ENCODE data around the gene PJVK.

Gene PJVK

DNA sequence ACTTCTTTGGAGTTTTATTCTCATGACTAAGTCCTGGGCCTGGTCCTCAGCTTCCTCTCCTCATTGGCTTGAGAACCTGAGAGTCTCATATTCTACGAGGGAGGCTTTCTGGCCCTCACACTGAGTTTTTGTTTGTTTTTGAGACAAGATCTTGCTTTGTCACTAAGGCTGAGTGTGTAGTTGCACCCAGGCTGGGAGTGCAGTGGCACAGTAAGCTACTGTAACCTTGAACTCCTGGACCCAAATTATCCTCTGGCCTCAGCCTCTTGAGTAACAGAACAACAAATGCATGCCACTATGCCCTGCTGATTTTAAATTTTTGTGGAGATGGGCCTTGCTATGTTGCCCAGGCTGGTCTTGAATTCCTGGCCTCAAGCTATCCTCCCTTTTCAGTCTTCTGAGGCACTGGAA is 22.8 kb upstream of the PJVK start:
- Histone ChIP-seq H3K4me3 (ENCODE audit: low read depth in 1 of 2, low read length in 2 of 2) (no peak overlapping the region), H3K27ac (ENCODE audit: low read depth, low read length) (no peak overlapping the region), H3K27me3 (ENCODE audit: control insufficient read depth in 1 of 2, insufficient read depth in 2 of 2, low read length in 2 of 2) (no peaks in the 10 kb centered on the region), H3K9ac (ENCODE audit: low read depth in 1 of 2, low read length in 2 of 2) (no peak overlapping the region), H3K9me3 (ENCODE audit: control insufficient read depth in 1 of 2, low read length in 2 of 2) (peaks cover 0 to 5% of the 10 kb centered on the region in 2 donors), H3K36me3 (ENCODE audit: control insufficient read depth in 1 of 2, insufficient read depth in 2 of 2, low read length in 2 of 2) (peaks cover 16 to 24% of the 10 kb centered on the region in 2 donors), H3K4me1 (ENCODE audit: control insufficient read depth in 1 of 2, insufficient read depth in 2 of 2, low read length in 2 of 2) (no peaks in the 10 kb centered on the region)

DNA sequence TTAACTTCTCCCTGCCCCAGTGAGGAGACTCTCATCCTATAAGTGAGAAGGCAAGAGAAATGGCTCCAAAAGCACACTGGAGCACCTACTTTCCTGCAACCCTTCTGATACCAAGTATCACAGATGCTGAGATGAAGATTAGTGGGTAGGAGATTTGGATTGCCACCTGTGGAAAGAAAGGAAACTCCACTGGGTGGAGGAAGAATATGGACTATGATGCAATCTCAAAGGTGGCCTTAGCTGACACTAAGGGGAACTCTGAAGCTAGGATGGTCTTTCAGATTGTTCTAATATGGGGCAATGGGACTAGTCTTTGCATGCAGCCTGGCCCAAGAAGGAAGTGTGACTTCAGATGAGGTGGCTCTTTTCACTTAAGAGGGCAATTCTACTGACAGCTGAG is 21.8 kb upstream of the PJVK start:
- Histone ChIP-seq H3K9ac (ENCODE audit: low read depth in 1 of 2, low read length in 2 of 2) (no peak overlapping the region), H3K4me1 (ENCODE audit: control insufficient read depth in 1 of 2, insufficient read depth in 2 of 2, low read length in 2 of 2) (no peaks in the 10 kb centered on the region), H3K36me3 (ENCODE audit: control insufficient read depth in 1 of 2, insufficient read depth in 2 of 2, low read length in 2 of 2) (peaks cover 16 to 31% of the 10 kb centered on the region in 2 donors), H3K9me3 (ENCODE audit: control insufficient read depth in 1 of 2, low read length in 2 of 2) (peaks cover 0 to 5% of the 10 kb centered on the region in 2 donors), H3K27ac (ENCODE audit: low read depth, low read length) (no peak overlapping the region), H3K4me3 (ENCODE audit: low read depth in 1 of 2, low read length in 2 of 2) (no peak overlapping the region), H3K27me3 (ENCODE audit: control insufficient read depth in 1 of 2, insufficient read depth in 2 of 2, low read length in 2 of 2) (no peaks in the 10 kb centered on the region)

DNA sequence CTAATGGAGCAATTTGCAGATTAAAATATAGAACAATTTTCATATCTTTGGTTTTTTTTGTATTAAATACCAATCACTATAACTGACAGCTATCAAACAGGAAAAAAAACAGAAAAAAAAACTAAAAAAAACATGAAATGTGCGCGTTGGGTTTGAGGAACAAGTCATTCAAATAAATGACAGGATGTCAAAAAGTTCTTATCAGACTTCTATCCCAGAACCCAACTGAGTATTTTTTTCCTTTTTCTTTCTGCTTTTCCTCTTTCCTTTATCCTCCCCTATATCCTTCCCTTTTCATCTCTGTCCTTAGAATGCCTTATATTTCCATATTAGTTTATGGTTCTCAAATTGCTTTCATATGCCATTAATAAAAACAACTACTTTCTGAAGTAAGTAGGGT is 14.5 kb upstream of the PJVK start:
- H3K4me3 ChIP-seq (ENCODE audit: low read depth in 1 of 2, low read length in 2 of 2) = no peak overlapping the region
- H3K9ac ChIP-seq (ENCODE audit: low read depth in 1 of 2, low read length in 2 of 2) = no peak overlapping the region
- H3K27me3 ChIP-seq (ENCODE audit: control insufficient read depth in 1 of 2, insufficient read depth in 2 of 2, low read length in 2 of 2) = no peaks in the 10 kb centered on the region
- no peaks in the 10 kb centered on the region for H3K4me1 ChIP-seq (ENCODE audit: control insufficient read depth in 1 of 2, insufficient read depth in 2 of 2, low read length in 2 of 2)
- peaks cover 31 to 68% of the 10 kb centered on the region in 2 donors for H3K36me3 ChIP-seq (ENCODE audit: control insufficient read depth in 1 of 2, insufficient read depth in 2 of 2, low read length in 2 of 2)
- H3K27ac ChIP-seq (ENCODE audit: low read depth, low read length) = no peak overlapping the region
- H3K9me3 ChIP-seq (ENCODE audit: control insufficient read depth in 1 of 2, low read length in 2 of 2) = no peaks in the 10 kb centered on the region

DNA sequence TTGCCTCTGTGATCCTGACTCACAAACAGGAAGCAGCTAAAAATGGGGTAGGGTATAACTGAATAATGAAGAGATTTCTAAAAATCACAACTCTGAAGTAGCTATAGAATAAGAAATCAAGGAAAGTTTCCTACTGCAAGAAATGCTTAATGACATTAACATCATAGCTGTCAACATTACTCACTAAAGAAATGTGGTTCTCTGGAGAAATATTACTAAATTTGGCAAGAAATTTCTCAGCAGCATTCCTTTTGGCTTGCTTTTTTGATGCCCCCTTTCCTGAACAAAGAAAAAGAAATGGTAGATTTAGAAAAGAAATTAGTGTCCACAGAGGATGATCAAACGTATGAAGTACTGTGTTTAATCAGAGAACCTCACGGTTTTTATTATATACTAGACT is 9.8 kb upstream of the PJVK start:
- Histone ChIP-seq H3K4me1 (ENCODE audit: control insufficient read depth in 1 of 2, insufficient read depth in 2 of 2, low read length in 2 of 2) (no peaks in the 10 kb centered on the region), H3K9me3 (ENCODE audit: control insufficient read depth in 1 of 2, low read length in 2 of 2) (no peaks in the 10 kb centered on the region), H3K4me3 (ENCODE audit: low read depth in 1 of 2, low read length in 2 of 2) (no peak overlapping the region), H3K27ac (ENCODE audit: low read depth, low read length) (no peak overlapping the region), H3K27me3 (ENCODE audit: control insufficient read depth in 1 of 2, insufficient read depth in 2 of 2, low read length in 2 of 2) (no peaks in the 10 kb centered on the region), H3K9ac (ENCODE audit: low read depth in 1 of 2, low read length in 2 of 2) (no peak overlapping the region), H3K36me3 (ENCODE audit: control insufficient read depth in 1 of 2, insufficient read depth in 2 of 2, low read length in 2 of 2) (peaks cover 32 to 65% of the 10 kb centered on the region in 2 donors)

DNA sequence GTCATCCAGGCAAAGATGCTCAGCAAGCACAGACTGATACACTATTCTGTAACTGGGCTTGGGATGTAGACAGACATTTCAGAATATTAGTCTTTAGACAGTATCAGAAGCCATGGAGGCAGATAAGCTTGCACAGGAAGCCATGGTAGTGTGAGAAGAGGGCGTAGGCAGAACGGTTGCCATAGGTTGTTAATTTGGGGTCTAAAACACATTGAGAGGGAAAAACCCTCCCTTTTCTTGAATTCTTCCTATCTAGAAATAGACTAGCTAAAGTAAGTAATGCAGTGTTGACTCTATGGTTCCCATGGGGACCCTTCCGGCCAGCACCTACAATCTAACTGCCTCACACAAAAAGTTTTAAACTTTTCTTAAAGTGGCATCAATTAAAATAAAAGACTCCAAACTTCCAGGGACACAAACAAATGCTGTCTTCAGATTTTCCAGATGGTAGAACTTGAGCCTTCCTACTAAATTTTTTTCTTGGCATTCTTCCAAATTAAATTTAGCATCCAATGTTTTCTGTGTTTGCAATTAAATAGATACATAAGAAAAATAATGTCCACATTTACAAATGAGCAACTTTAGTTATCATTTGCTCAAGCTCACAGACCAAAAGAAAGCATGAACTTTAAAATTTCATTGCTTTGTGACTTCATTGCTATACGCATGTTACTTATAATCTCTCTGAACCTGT is 2.1 kb upstream of the PJVK start:
- H3K27me3 ChIP-seq (ENCODE audit: control insufficient read depth in 1 of 2, insufficient read depth in 2 of 2, low read length in 2 of 2) = no peaks in the 10 kb centered on the region
- H3K27ac ChIP-seq (ENCODE audit: low read depth, low read length) = no peak overlapping the region
- peak overlapping the region in 1 of 2 donors; percentile 98 for H3K9ac ChIP-seq (ENCODE audit: low read depth in 1 of 2, low read length in 2 of 2)
- no peaks in the 10 kb centered on the region for H3K9me3 ChIP-seq (ENCODE audit: control insufficient read depth in 1 of 2, low read length in 2 of 2)
- peaks cover 16 to 27% of the 10 kb centered on the region in 2 donors for H3K36me3 ChIP-seq (ENCODE audit: control insufficient read depth in 1 of 2, insufficient read depth in 2 of 2, low read length in 2 of 2)
- H3K4me1 ChIP-seq (ENCODE audit: control insufficient read depth in 1 of 2, insufficient read depth in 2 of 2, low read length in 2 of 2) = peaks cover 10 to 18% of the 10 kb centered on the region in 2 donors
- peak overlapping the region; percentile 68 to 91 for H3K4me3 ChIP-seq (ENCODE audit: low read depth in 1 of 2, low read length in 2 of 2)

DNA sequence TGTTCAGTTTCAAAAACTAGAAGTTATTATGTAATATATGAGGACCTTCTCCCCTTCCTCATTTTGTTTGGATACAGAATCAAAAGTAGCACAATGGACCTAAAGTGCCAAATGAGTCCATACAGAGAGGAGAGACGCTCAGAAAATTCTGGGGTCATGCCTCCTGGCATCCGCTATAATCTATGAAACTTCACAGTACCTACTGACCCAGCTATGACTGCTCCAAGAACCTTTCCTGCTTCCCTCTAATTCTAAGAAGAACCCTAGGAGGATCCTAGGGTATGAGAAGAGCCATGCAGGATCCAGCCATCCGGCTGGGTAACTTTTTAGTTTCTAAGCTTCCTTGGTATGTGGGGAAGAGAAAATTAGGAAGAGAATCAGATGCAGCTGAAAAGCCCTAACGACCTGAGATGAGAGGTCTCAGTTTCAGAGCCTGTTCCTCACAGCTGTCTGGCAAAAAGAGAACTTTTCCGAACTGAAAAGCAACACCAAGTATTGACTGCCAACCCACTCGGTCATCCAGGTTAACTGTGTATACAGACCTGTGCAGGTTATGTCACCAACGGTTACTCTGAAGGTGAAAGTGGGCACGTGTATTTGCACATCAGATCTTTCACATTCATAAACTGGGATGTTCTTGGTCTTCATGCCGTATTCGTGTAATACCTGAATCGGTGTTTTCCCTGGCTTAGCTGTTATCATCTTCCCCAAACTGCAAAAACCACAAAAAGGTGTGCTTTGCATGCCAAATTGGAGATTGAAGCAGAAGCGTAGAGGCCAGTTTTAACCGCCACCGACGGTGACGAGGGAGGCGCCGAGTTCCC is 1.3 kb upstream of the PJVK start:
- H3K4me3 ChIP-seq (ENCODE audit: low read depth in 1 of 2, low read length in 2 of 2) = peak overlapping the region; percentile 68 to 91
- H3K27me3 ChIP-seq (ENCODE audit: control insufficient read depth in 1 of 2, insufficient read depth in 2 of 2, low read length in 2 of 2) = no peaks in the 10 kb centered on the region
- H3K9ac ChIP-seq (ENCODE audit: low read depth in 1 of 2, low read length in 2 of 2) = peak overlapping the region; percentile 87 to 98
- peaks cover 10 to 18% of the 10 kb centered on the region in 2 donors for H3K4me1 ChIP-seq (ENCODE audit: control insufficient read depth in 1 of 2, insufficient read depth in 2 of 2, low read length in 2 of 2)
- H3K9me3 ChIP-seq (ENCODE audit: control insufficient read depth in 1 of 2, low read length in 2 of 2) = no peaks in the 10 kb centered on the region
- peaks cover 11 to 25% of the 10 kb centered on the region in 2 donors for H3K36me3 ChIP-seq (ENCODE audit: control insufficient read depth in 1 of 2, insufficient read depth in 2 of 2, low read length in 2 of 2)
- H3K27ac ChIP-seq (ENCODE audit: low read depth, low read length) = peak overlapping the region; percentile 99

DNA sequence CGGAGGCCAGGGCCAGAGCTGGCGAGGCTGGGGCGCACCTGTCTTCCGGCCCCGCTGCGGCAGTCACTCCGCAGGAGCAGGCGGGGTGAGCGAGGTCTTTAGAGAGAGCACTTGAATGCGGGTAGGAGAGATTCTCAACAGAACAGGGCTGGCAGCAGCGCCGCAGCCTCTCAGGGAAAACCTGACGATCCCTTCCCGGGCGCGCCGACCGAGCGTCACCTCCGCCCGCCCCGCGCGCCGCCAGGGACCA is 729 bp upstream of the PJVK start:
- no peaks in the 10 kb centered on the region for H3K27me3 ChIP-seq (ENCODE audit: control insufficient read depth in 1 of 2, insufficient read depth in 2 of 2, low read length in 2 of 2)

DNA sequence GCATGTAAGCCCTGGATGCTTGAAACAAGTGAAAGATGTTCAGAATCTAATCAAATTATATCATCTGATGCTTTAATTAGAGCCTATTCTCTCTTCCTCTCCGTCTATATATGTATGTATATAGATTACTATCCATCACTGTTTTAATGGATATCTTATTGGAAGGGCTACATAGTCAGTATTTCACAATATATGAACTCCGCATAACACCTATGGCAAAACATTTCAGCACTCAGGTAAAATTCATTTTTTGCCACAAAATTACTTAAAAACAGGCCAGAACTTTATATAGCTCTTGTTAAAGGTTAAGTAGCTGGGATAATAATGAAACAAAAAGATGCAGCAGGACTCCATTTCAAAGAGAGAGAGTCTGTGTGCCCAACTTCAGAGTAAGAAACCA is 1.2 kb downstream of the PJVK start:
- Histone ChIP-seq H3K9me3 (ENCODE audit: control insufficient read depth in 1 of 2, low read length in 2 of 2) (no peaks in the 10 kb centered on the region), H3K27me3 (ENCODE audit: control insufficient read depth in 1 of 2, insufficient read depth in 2 of 2, low read length in 2 of 2) (no peaks in the 10 kb centered on the region), H3K4me3 (ENCODE audit: low read depth in 1 of 2, low read length in 2 of 2) (peak overlapping the region in 1 of 2 donors; percentile 91), H3K4me1 (ENCODE audit: control insufficient read depth in 1 of 2, insufficient read depth in 2 of 2, low read length in 2 of 2) (peaks cover 10 to 18% of the 10 kb centered on the region in 2 donors), H3K9ac (ENCODE audit: low read depth in 1 of 2, low read length in 2 of 2) (peak overlapping the region in 1 of 2 donors; percentile 98), H3K27ac (ENCODE audit: low read depth, low read length) (no peak overlapping the region), H3K36me3 (ENCODE audit: control insufficient read depth in 1 of 2, insufficient read depth in 2 of 2, low read length in 2 of 2) (peaks cover 5 to 8% of the 10 kb centered on the region in 2 donors)

More for the DNA sequence above, 729 bp upstream of the PJVK start:
- peak overlapping the region; percentile 99 for H3K27ac ChIP-seq (ENCODE audit: low read depth, low read length)
- H3K9me3 ChIP-seq (ENCODE audit: control insufficient read depth in 1 of 2, low read length in 2 of 2) = no peaks in the 10 kb centered on the region
- peaks cover 10 to 18% of the 10 kb centered on the region in 2 donors for H3K4me1 ChIP-seq (ENCODE audit: control insufficient read depth in 1 of 2, insufficient read depth in 2 of 2, low read length in 2 of 2)
- peak overlapping the region; percentile 87 to 98 for H3K9ac ChIP-seq (ENCODE audit: low read depth in 1 of 2, low read length in 2 of 2)
- H3K4me3 ChIP-seq (ENCODE audit: low read depth in 1 of 2, low read length in 2 of 2) = peak overlapping the region; percentile 68 to 91
- H3K36me3 ChIP-seq (ENCODE audit: control insufficient read depth in 1 of 2, insufficient read depth in 2 of 2, low read length in 2 of 2) = peaks cover 8 to 20% of the 10 kb centered on the region in 2 donors

DNA sequence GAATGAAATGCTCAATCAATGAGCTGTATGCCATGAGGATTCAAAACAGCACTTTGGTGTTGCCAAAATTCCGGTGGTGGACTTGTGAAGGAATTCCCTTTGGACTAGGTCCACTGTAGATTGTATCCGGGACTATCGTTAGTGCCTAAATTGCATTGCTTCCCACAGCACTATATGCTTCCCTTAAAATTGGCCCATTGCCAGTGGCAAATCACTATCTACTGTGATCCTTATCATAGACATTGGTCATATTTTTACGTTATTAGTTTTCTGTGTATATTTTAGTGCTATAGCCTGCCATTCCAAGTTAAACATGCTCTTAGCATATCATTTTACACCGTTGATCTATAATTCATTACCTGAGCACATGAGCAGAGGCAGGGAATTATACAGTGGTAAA is 1.7 kb downstream of the PJVK start:
- H3K27me3 ChIP-seq (ENCODE audit: control insufficient read depth in 1 of 2, insufficient read depth in 2 of 2, low read length in 2 of 2) = no peaks in the 10 kb centered on the region
- H3K4me1 ChIP-seq (ENCODE audit: control insufficient read depth in 1 of 2, insufficient read depth in 2 of 2, low read length in 2 of 2) = peaks cover 10 to 18% of the 10 kb centered on the region in 2 donors
- no peak overlapping the region for H3K4me3 ChIP-seq (ENCODE audit: low read depth in 1 of 2, low read length in 2 of 2)
- peaks cover 4 to 7% of the 10 kb centered on the region in 2 donors for H3K36me3 ChIP-seq (ENCODE audit: control insufficient read depth in 1 of 2, insufficient read depth in 2 of 2, low read length in 2 of 2)
- H3K9me3 ChIP-seq (ENCODE audit: control insufficient read depth in 1 of 2, low read length in 2 of 2) = no peaks in the 10 kb centered on the region
- H3K27ac ChIP-seq (ENCODE audit: low read depth, low read length) = no peak overlapping the region
- no peak overlapping the region for H3K9ac ChIP-seq (ENCODE audit: low read depth in 1 of 2, low read length in 2 of 2)

DNA sequence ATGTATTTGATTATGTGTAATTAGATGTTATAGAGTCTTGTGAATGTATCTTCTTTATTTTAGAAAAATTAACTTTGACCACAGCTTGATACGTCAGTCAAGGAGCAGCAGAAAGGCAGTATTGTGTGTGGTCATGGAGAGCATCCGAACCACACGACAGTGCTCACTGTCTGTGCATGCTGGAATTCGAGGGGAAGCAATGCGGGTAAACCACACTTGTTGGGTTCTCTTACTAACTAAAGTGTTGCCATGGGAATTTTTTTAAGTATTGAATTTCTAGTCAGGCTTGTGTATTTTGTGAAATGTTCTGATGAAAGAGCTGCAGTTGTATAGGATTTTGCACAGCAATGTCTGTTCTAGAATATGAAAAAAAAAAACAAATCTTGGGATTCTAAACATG is 4.8 kb downstream of the PJVK start:
- Histone ChIP-seq H3K27ac (ENCODE audit: low read depth, low read length) (no peak overlapping the region), H3K36me3 (ENCODE audit: control insufficient read depth in 1 of 2, insufficient read depth in 2 of 2, low read length in 2 of 2) (no peaks in the 10 kb centered on the region), H3K4me3 (ENCODE audit: low read depth in 1 of 2, low read length in 2 of 2) (no peak overlapping the region), H3K27me3 (ENCODE audit: control insufficient read depth in 1 of 2, insufficient read depth in 2 of 2, low read length in 2 of 2) (no peaks in the 10 kb centered on the region), H3K4me1 (ENCODE audit: control insufficient read depth in 1 of 2, insufficient read depth in 2 of 2, low read length in 2 of 2) (no peaks in the 10 kb centered on the region), H3K9me3 (ENCODE audit: control insufficient read depth in 1 of 2, low read length in 2 of 2) (no peaks in the 10 kb centered on the region), H3K9ac (ENCODE audit: low read depth in 1 of 2, low read length in 2 of 2) (no peak overlapping the region)
